GM23338 (cell line): ENCODE data around the gene ADGRB3. TPM values are rescaled to one million over a fixed set of nuclear protein-coding genes. Genes with fewer than 3 reads are reported as not detected.
"Not testable (repeated sequence)": the region's sequence is repeated elsewhere in the genome, so short reads cannot be mapped to it uniquely, and the experiment has no call there.

Experiments
- ATAC-seq: fragments of 200-7000 bp; cut with Tn5 transposase; 3 replicates; pipeline ENCODE4 v1.9.1; 2020
- DNase-seq: peaks from one replicate; pipeline ENCODE4 v3.0.0-alpha.2; 2015; ENCODE audit warnings: low spot score
- H2AFZ ChIP-seq: fragments of 200-600 bp; sonication (generic); 2 replicates; pipeline ENCODE4 v1.8.0; 2016; ENCODE audit warnings: antibody characterized with exemption, mild to moderate bottlenecking, moderate library complexity
- H3F3A ChIP-seq: fragments of 200-600 bp; sonication (generic); replicated peaks from 2 replicates; pipeline ENCODE4 v1.8.0; 2017; ENCODE audit warnings: antibody characterized with exemption, mixed run types, low read depth
- H3K27ac ChIP-seq: fragments of 200-600 bp; sonication (generic); 2 replicates; pipeline ENCODE4 v1.6.1; 2016; ENCODE audit warnings: low read depth
- H3K27me3 ChIP-seq: fragments of 200-600 bp; sonication (generic); 2 replicates; pipeline ENCODE4 v1.8.0; 2016; ENCODE audit warnings: mild to moderate bottlenecking, mixed run types, moderate library complexity; ENCODE audit not compliant: insufficient read depth
- H3K36me3 ChIP-seq: fragments of 200-600 bp; sonication (generic); 2 replicates; pipeline ENCODE4 v1.8.0; 2016; ENCODE audit warnings: mild to moderate bottlenecking; ENCODE audit not compliant: insufficient read depth
- H3K4me1 ChIP-seq: fragments of 200-600 bp; sonication (generic); 2 replicates; pipeline ENCODE4 v1.8.0; 2016; ENCODE audit warnings: mild to moderate bottlenecking, moderate library complexity; ENCODE audit not compliant: insufficient read depth
- H3K4me2 ChIP-seq: fragments of 200-600 bp; sonication (generic); 2 replicates; pipeline ENCODE4 v1.7.1; 2017; ENCODE audit warnings: mixed run types
- H3K4me3 ChIP-seq: fragments of 200-600 bp; sonication (generic); 2 replicates; pipeline ENCODE4 v1.6.1; 2016; ENCODE audit warnings: mixed run types
- H3K79me2 ChIP-seq: fragments of 200-600 bp; sonication (generic); replicated peaks from 2 replicates; pipeline ENCODE4 v1.8.0; 2017; ENCODE audit warnings: mild to moderate bottlenecking; ENCODE audit not compliant: insufficient read depth
- H3K9me2 ChIP-seq: fragments of 200-600 bp; sonication (generic); 2 replicates; pipeline ENCODE4 v1.8.0; 2017; ENCODE audit not compliant: insufficient read depth
- H4K20me1 ChIP-seq: fragments of 200-600 bp; sonication (generic); replicated peaks from 2 replicates; pipeline ENCODE4 v1.8.0; 2017; ENCODE audit warnings: mild to moderate bottlenecking; ENCODE audit not compliant: insufficient read depth
- H3K27ac Mint-ChIP-seq: 2 replicates; pipeline ENCODE4 v1.8.0; 2020; ENCODE audit warnings: inconsistent platforms, mild to moderate bottlenecking, moderate library complexity, mixed read lengths
- H3K27me3 Mint-ChIP-seq: 3 replicates; pipeline ENCODE4 v1.8.0; 2022; ENCODE audit warnings: low read depth, mild to moderate bottlenecking, moderate library complexity, mixed read lengths, inconsistent platforms; ENCODE audit not compliant: insufficient read depth, poor library complexity
- H3K36me3 Mint-ChIP-seq: 3 replicates; pipeline ENCODE4 v1.8.0; 2021; ENCODE audit warnings: low read depth, mild to moderate bottlenecking, inconsistent platforms, moderate library complexity, mixed read lengths
- H3K4me1 Mint-ChIP-seq: 3 replicates; pipeline ENCODE4 v1.8.0; 2020; ENCODE audit warnings: mild to moderate bottlenecking, inconsistent platforms, mixed read lengths
- H3K4me3 Mint-ChIP-seq: 3 replicates; pipeline ENCODE4 v1.8.0; 2021; ENCODE audit warnings: moderate library complexity, mild to moderate bottlenecking, inconsistent platforms, mixed read lengths
- H3K9me3 Mint-ChIP-seq: 3 replicates; pipeline ENCODE4 v1.8.0; 2020; ENCODE audit warnings: moderate library complexity, mild to moderate bottlenecking, inconsistent platforms, mixed read lengths
- EZH2phosphoT487 ChIP-seq: fragments of 200-600 bp; sonication (generic); IDR thresholded peaks from one replicate; pipeline ENCODE4 v1.8.1; 2018; ENCODE audit warnings: antibody characterized with exemption; ENCODE audit not compliant: unreplicated experiment
- ZNF114 ChIP-seq: fragments of 250-450 bp; sonication (Bioruptor Pico); IDR thresholded peaks from 2 replicates; pipeline ENCODE4 v1.5.0; 2020; ENCODE audit warnings: mild to moderate bottlenecking, moderate library complexity
- ZNF331 ChIP-seq: fragments of 250-450 bp; sonication (Bioruptor Pico); IDR thresholded peaks from 2 replicates; pipeline ENCODE4 v1.5.0; 2020; ENCODE audit warnings: low read depth, mild to moderate bottlenecking, moderate library complexity
- polyA plus RNA-seq: library from polyadenylated mRNA; unstranded; fragments of >200 nt; fragmentation: Nextera tagmentation; extraction: Ambion mirVana; gene quantifications from 2 replicates; pipeline ENCODE4 v1.2.1, GENCODE V29; 2016
- total RNA-seq: library from RNA; depleted of rRNA; stranded (reverse); fragments of >200 nt; shearing (Covaris generic); gene quantifications from 2 replicates; pipeline ENCODE4 v1.2.3, GENCODE V29; 2014
- TF ChIP-seq, protein P1 (sequence below): fragments of 250-450 bp; sonication (Bioruptor Pico); IDR thresholded peaks from 2 replicates; pipeline ENCODE4 v1.5.0; 2020; ENCODE audit warnings: mild to moderate bottlenecking, moderate library complexity
- TF ChIP-seq, protein P2 (sequence below): IDR thresholded peaks from 2 replicates; pipeline ENCODE4 v1.6.1; 2016; ENCODE audit warnings: antibody characterized with exemption

ADGRB3 gene
- total and polyA plus RNA-seq, 2 experiments from 2014 or later: 0.92 to 4.0 TPM

DNA sequence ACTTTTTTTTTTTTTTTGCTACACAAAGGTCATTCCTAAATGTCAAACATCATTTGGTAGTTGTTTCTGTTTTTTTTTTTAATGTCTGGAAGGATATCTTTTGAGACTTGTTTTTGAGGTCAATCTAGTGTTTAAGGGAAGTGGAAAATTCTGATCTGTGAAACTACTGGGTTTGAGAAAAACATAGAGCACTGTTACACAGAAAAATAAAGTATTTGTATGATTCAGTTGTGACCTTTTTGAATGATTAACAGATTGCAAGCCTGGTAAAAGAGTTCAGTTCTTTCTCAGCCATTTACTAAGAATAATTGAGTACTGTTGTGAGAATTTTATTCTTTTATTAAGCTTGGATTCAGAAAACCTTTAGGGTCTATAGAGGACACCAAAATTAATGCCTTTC lies 276.7 kb downstream of the ADGRB3 start (continued):
- TF ChIP-seq, protein P1, sequence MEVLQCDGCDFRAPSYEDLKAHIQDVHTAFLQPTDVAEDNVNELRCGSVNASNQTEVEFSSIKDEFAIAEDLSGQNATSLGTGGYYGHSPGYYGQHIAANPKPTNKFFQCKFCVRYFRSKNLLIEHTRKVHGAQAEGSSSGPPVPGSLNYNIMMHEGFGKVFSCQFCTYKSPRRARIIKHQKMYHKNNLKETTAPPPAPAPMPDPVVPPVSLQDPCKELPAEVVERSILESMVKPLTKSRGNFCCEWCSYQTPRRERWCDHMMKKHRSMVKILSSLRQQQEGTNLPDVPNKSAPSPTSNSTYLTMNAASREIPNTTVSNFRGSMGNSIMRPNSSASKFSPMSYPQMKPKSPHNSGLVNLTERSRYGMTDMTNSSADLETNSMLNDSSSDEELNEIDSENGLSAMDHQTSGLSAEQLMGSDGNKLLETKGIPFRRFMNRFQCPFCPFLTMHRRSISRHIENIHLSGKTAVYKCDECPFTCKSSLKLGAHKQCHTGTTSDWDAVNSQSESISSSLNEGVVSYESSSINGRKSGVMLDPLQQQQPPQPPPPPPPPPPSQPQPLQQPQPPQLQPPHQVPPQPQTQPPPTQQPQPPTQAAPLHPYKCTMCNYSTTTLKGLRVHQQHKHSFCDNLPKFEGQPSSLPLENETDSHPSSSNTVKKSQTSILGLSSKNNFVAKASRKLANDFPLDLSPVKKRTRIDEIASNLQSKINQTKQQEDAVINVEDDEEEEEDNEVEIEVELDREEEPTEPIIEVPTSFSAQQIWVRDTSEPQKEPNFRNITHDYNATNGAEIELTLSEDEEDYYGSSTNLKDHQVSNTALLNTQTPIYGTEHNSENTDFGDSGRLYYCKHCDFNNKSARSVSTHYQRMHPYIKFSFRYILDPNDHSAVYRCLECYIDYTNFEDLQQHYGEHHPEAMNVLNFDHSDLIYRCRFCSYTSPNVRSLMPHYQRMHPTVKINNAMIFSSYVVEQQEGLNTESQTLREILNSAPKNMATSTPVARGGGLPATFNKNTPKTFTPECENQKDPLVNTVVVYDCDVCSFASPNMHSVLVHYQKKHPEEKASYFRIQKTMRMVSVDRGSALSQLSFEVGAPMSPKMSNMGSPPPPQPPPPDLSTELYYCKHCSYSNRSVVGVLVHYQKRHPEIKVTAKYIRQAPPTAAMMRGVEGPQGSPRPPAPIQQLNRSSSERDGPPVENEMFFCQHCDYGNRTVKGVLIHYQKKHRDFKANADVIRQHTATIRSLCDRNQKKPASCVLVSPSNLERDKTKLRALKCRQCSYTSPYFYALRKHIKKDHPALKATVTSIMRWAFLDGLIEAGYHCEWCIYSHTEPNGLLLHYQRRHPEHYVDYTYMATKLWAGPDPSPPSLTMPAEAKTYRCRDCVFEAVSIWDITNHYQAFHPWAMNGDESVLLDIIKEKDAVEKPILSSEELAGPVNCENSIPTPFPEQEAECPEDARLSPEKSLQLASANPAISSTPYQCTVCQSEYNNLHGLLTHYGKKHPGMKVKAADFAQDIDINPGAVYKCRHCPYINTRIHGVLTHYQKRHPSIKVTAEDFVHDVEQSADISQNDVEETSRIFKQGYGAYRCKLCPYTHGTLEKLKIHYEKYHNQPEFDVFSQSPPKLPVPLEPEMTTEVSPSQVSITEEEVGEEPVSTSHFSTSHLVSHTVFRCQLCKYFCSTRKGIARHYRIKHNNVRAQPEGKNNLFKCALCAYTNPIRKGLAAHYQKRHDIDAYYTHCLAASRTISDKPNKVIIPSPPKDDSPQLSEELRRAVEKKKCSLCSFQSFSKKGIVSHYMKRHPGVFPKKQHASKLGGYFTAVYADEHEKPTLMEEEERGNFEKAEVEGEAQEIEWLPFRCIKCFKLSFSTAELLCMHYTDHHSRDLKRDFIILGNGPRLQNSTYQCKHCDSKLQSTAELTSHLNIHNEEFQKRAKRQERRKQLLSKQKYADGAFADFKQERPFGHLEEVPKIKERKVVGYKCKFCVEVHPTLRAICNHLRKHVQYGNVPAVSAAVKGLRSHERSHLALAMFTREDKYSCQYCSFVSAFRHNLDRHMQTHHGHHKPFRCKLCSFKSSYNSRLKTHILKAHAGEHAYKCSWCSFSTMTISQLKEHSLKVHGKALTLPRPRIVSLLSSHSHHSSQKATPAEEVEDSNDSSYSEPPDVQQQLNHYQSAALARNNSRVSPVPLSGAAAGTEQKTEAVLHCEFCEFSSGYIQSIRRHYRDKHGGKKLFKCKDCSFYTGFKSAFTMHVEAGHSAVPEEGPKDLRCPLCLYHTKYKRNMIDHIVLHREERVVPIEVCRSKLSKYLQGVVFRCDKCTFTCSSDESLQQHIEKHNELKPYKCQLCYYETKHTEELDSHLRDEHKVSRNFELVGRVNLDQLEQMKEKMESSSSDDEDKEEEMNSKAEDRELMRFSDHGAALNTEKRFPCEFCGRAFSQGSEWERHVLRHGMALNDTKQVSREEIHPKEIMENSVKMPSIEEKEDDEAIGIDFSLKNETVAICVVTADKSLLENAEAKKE (CRISPR knock-in tag): no peak
- TF ChIP-seq EZH2phosphoT487 (no peak), ZNF114 (CRISPR knock-in tag) (no peak), ZNF331 (CRISPR knock-in tag) (no peak)
- TF ChIP-seq, protein P2, sequence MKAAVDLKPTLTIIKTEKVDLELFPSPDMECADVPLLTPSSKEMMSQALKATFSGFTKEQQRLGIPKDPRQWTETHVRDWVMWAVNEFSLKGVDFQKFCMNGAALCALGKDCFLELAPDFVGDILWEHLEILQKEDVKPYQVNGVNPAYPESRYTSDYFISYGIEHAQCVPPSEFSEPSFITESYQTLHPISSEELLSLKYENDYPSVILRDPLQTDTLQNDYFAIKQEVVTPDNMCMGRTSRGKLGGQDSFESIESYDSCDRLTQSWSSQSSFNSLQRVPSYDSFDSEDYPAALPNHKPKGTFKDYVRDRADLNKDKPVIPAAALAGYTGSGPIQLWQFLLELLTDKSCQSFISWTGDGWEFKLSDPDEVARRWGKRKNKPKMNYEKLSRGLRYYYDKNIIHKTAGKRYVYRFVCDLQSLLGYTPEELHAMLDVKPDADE: no peak

DNA sequence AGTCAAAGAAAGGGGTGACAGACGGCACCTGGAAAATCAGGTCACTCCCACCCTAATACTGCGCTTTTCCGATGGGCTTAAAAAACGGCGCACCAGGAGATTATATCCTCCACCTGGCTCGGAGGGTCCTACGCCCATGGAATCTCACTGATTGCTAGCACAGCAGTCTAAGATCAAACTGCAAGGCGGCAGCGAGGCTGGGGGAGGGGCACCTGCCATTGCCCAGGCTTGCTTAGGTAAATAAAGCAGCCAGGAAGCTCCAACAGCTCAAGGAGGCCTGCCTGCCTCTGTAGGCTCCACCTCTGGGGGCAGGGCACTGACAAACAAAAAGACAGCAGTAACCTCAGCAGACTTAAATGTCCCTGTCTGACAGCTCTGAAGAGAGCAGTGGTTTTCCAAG lies 277.7 kb downstream of the ADGRB3 start:
- not testable (repeated sequence) for H3K27ac Mint-ChIP-seq, H3K27me3 ChIP-seq, H3K4me3 Mint-ChIP-seq, H3K27me3 Mint-ChIP-seq, H3K27ac ChIP-seq, H3K9me2 ChIP-seq, H2AFZ ChIP-seq, ATAC-seq, H3K4me1 Mint-ChIP-seq, H3K4me3 ChIP-seq, H3K79me2 ChIP-seq, H3K36me3 ChIP-seq, H3K4me1 ChIP-seq, H4K20me1 ChIP-seq, H3F3A ChIP-seq, DNase-seq, H3K4me2 ChIP-seq
- H3K9me3 Mint-ChIP-seq: peaks cover 24% of the 10 kb centered on the region
- peaks cover 15% of the 10 kb centered on the region; the same call in 2 of the 3 replicates for H3K36me3 Mint-ChIP-seq
